Urinary bladder (tissue), 4 donors: ENCODE measurements around the gene PRELP. TPM values are rescaled to one million over a fixed set of nuclear protein-coding genes. Genes with fewer than 3 reads are reported as not detected.

Source experiments
- DNase-seq: peaks from one replicate; pipeline ENCODE4 v3.0.0-alpha.2; 2015; ENCODE audit errors: extremely low spot score
- H3K27ac ChIP-seq: one replicate; pipeline ENCODE4 v1.5.1; 2013; ENCODE audit warnings: low read depth, mild to moderate bottlenecking, moderate library complexity
- H3K36me3 ChIP-seq: one replicate; pipeline ENCODE4 v1.6.1; 2013; ENCODE audit warnings: mild to moderate bottlenecking, moderate library complexity; ENCODE audit not compliant: insufficient read depth
- H3K4me1 ChIP-seq: one replicate; pipeline ENCODE4 v1.6.1; 2013; ENCODE audit warnings: mild to moderate bottlenecking, moderate library complexity; ENCODE audit not compliant: insufficient read depth
- H3K4me3 ChIP-seq: one replicate; pipeline ENCODE4 v1.5.1; 2013; ENCODE audit warnings: low read depth, low read length
- WGBS: extraction: QIAGEN DNeasy Blood & Tissue Kit; methylation state at CpG from one replicate; pipeline ENCODE4 v1.1.7; 2013; 5-methylcytosine and 5-hydroxymethylcytosine counted together
- polyA plus RNA-seq: library from polyadenylated mRNA; stranded (reverse); fragments of 200-250 nt; gene quantifications from one replicate; pipeline ENCODE4 v1.2.3, GENCODE V29; 2013
- total RNA-seq: library from RNA; depleted of rRNA; stranded (reverse); fragments of >200 nt; gene quantifications from one replicate; pipeline ENCODE4 v1.2.3, GENCODE V29; 2014
- donor health status: healthy with polysubstance abuse.
- donor health status: healthy.

Gene PRELP
- total and polyA plus RNA-seq, 2 donors = 6.3 to 232 TPM

DNA sequence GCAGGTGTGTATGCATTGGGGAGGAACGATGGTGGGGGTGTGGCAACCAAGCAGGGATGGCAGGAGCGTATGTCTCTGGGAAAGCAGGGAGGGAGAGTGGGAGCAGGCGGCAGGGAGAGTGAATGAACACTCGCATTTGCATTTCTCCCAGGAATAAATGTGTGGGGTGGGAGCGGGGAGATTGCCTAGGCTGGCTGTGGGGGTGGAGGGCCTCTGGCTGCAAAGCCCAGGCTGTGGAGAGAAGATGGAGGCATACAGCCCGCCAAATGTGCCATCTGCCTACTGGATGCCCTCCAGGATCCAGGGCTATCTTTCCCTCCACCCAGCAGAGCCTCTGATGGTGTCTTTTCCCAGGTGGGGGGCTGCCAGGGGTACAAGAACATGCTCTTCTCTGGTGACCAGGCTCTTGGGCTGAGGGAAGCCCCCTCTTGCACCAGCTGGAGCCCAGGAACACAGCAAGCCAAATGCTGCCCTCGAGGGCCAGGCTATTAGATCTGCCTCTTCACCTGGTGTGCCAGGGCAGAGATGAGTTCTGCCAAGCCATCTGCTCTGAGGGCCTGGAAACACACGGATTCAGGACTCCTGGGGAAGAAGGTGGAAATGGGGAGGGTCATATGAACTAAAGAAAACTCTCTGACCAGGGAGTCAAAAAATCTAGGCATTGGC, 16.6 kb downstream of the PRELP start:
- no peak overlapping the region for H3K27ac ChIP-seq
- 45% methylated on average over 8 of the region's 8 CpGs for WGBS

DNA sequence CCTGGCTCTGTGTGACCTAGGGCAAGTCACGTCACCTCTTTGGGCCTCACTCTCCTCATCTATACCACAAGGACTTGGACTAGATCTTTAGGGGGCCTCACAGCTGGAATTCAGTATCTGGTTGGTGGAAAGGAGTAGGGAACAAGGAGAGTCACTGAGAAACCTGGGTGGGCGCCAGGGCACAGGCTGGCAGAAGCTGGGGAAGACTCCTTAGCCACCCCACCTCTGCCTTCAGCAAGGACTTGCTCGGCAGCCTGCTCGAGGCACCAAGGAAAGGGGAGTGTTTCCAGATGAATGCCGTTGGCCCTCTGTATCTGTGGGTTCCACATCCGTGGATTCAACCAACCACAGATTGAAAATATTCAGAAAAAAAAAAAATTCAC, 17.1 kb downstream of the PRELP start:
- no peak overlapping the region for H3K4me3 ChIP-seq

More for the DNA sequence above, 16.6 kb downstream of the PRELP start:
- H3K4me1 ChIP-seq = no peaks in the 10 kb centered on the region
- no peak overlapping the region for H3K4me3 ChIP-seq
- no peaks in the 10 kb centered on the region for H3K36me3 ChIP-seq
- no peak for DNase-seq

DNA sequence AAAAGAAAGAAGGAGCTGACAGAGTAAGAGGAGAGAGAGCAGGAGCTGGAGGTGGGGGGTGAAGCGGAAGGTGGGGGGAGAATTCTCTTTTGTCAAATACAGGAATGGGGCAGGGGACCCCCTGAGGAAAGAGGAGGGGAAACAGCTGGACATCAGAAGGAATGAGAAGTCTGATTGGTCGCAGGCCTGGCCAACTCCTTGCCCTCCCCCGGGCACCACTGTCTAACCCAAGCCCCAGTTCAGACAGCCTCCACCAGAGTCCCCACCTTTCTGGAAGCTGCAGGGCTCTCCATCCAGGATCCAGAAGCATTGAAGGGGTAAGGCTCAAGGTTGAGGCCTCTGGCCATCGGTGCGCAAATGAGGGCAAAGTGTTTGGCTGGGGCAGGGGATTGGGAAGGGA, 18.3 kb downstream of the PRELP start, which contains the start of gene OPTC:
Gene OPTC, plus strand, starts transcription at position 253 of the 400 bp plus-strand sequence. CDS start 1,853 bp downstream, outside the sequence.
- Histone ChIP-seq H3K4me3 (no peak within 1 kb of the TSS), H3K4me1 (no peaks in the 10 kb centered on the region), H3K36me3 (no peaks in the 10 kb centered on the region), H3K27ac (no peak within 1 kb of the TSS)
- 85% methylated on average over 5 of the region's 5 CpGs for WGBS
- no peak for DNase-seq

More for the DNA sequence above, 17.1 kb downstream of the PRELP start:
- no peaks in the 10 kb centered on the region for H3K36me3 ChIP-seq
- no peaks in the 10 kb centered on the region for H3K4me1 ChIP-seq
- no peak overlapping the region for H3K27ac ChIP-seq
- DNase-seq = no peak
- 90% methylated on average over 6 of the region's 6 CpGs for WGBS

DNA sequence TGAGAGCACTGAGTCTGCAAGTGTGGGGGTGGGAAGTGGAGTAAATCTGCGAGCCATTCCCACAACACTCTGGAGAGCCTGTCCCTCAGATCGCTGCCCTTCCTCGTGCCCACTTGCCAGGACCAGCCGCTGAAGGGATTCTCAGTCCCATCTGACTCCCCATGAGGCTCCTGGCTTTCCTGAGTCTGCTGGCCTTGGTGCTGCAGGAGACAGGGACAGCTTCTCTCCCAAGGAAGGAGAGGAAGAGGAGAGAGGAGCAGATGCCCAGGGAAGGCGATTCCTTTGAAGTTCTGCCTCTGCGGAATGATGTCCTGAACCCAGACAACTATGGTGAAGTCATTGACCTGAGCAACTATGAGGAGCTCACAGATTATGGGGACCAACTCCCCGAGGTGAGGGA, 20.2 kb downstream of the PRELP start:
- 74% methylated on average over 7 of the region's 7 CpGs for WGBS
- Histone ChIP-seq H3K4me3 (no peak overlapping the region), H3K27ac (no peak overlapping the region), H3K4me1 (no peaks in the 10 kb centered on the region), H3K36me3 (no peaks in the 10 kb centered on the region)
- no peak for DNase-seq

DNA sequence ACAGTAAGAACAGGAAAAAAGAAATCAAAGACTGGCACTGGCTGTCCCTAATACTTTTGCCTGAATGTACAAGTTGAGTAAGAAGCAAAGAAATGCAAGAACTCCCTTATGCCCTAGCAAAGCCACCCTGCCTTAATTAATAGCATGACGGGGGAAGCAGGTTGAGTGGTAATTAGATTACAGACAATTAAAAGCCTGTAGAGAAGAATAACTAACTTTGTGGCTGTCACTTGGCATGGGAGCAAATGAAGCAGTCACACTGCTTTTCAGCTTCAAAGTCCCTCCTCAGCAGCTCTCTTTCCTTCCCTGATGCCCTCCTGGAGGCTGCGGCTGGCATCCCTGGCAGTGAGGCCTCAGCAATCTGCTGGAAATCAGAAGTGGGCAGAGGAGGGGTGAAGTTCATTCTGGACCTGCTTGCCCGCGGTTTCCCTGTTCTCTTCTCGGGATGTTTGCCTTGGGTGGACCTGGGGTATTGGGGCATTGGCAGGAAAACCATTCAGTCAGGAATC, 21.7 kb downstream of the PRELP start:
- H3K4me1 ChIP-seq = no peaks in the 10 kb centered on the region
- no peak overlapping the region for H3K27ac ChIP-seq

DNA sequence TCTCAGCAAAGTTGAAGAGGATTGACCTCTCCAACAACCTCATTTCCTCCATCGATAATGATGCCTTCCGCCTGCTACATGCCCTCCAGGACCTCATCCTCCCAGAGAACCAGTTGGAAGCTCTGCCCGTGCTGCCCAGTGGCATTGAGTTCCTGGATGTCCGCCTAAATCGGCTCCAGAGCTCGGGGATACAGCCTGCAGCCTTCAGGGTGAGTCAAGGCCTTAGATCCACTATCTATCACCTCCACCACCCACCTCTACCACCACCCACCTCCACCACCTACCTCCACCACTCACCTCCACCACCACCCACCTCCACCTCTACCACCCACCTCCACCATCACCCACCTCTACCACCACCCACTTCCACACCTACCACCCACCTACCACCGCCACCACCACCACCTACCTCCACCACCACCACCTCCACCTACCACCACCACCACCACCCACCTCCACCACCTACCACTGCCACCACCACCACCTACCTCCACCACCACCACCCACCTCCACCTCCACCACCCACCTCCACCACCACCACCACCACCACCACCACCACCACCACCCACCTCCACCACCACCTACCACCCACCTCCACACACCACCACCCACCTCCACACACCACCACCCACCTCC, 24.2 kb downstream of the PRELP start:
- no peaks in the 10 kb centered on the region for H3K36me3 ChIP-seq
- no peak overlapping the region for H3K27ac ChIP-seq
- 91% methylated on average over 7 of the region's 7 CpGs for WGBS
- no peaks in the 10 kb centered on the region for H3K4me1 ChIP-seq
- DNase-seq = no peak
- H3K4me3 ChIP-seq = no peak overlapping the region

More for the DNA sequence above, 21.7 kb downstream of the PRELP start:
- no peak overlapping the region for H3K4me3 ChIP-seq
- DNase-seq = no peak
- 86% methylated on average over 5 of the region's 5 CpGs for WGBS
- H3K36me3 ChIP-seq = no peaks in the 10 kb centered on the region

DNA sequence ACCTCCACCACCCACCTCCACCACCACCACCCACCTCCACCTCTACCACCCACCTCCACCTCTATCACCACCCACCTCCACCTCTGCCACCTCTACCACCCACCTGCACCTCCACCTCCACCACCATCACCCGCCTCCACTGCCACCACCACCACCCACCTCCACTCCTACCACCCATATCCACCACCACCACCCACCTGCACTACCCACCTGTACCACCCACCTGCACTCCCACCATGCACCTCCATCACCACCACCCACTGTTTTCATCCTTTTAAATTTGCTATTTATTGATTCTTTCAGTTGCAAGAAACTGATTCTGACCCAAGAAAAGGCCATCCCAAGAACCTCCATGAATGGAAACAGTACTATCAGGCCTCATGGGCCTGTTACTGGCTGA, 24.7 kb downstream of the PRELP start:
- WGBS = 100% methylated on average over 1 of the region's 1 CpG
- Histone ChIP-seq H3K4me3 (no peak overlapping the region), H3K27ac (no peak overlapping the region), H3K4me1 (no peaks in the 10 kb centered on the region), H3K36me3 (no peaks in the 10 kb centered on the region)
- no peak for DNase-seq

DNA sequence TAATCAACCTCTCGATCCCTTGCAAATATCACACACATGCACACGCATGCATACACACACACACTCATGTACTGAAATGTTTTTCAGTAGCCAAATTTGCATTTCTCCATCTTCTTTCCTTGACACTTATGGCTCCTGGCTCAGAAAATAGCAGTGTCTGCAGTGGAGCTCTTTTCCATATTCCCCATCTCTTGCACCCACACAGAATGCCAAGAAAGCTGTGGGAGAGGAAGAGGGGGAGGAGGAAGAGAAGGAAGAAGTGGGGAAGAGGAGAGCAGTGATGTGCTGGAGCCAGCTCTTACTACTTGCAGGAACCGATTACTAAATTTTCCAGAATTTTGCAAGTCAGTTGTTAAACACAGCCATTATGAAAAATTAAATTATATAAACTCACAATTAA, 28.2 kb downstream of the PRELP start:
- H3K27ac ChIP-seq = no peak overlapping the region
- no peaks in the 10 kb centered on the region for H3K36me3 ChIP-seq
- WGBS = 75% methylated on average over 3 of the region's 3 CpGs
- no peaks in the 10 kb centered on the region for H3K4me1 ChIP-seq
- no peak for DNase-seq
- H3K4me3 ChIP-seq = no peak overlapping the region

DNA sequence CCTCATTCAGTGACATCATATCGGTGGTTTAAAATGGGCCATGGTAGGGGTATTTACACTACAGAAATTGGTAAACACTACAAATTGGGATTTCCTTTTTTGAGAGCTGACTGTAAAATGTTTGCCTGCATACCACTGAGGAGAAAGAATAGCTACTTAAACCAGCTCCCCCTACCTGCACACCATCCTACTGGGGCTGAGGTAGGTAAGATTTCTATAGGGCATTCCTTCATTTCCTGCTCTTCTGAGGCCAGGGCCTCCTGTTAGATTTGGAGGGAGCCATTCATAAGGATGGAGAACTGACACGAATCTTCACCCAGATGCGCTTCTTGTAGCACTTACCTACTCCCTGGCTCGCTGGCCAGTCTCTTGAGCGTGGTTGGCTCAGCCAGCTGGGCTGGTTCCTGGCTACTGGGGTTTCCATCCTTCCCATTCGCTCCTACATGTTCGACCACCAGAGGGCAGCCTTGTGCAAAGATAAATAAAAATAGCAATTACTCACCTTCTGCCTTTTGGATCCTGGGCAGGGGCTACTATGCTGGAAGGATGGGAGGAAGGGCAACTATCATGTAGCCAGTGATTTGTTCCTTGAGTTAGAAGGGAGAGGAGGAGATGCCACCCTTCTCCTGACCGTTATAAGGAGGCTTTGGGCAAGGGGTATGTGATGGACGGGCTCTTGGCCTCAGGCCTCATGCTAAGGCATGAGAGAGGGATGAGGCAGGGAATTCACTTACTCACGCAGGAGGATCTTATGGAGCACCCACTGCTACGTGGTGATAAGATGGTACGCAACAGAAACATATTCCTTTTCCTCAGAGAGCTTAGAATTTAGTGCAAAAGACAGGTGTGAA, 29.0 kb downstream of the PRELP start:
- H3K4me3 ChIP-seq = no peak overlapping the region
- H3K4me1 ChIP-seq = no peaks in the 10 kb centered on the region
- H3K27ac ChIP-seq = no peak overlapping the region
- H3K36me3 ChIP-seq = no peaks in the 10 kb centered on the region
- WGBS = 28% methylated on average over 12 of the region's 12 CpGs
- DNase-seq = peak; percentile 67

DNA sequence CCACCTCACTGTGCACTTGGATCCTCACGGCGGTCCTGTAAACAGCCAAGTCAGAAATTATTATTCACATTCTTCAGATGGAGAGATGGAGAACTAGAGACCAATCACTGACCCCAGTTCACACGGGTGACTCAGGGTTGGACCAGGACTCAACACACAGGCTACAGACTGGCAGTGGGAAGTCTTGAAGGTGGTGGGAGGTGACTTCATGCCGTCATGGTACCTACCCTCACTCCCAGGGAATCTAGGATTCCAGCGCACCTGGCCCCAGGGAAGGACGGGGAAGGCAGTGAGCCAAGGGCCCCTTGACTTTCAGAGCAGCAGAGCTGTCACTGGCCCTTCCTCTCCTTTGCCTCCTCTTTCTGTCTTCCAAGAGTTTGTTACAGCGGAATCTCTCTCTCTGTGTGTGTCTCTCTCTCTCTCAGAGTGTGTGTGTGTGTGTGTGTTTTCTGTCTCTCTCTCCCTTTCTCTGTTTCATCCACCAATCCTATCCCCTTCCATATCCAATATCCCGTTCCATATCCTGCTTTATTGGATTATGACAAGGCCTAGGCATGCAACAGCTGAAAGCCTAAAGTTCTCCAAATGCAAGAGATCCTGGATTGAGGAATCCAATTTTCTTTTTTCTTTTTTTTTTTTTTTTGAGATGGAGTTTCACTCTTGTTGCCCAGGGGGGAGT, 30.1 kb downstream of the PRELP start:
- no peak for DNase-seq
- no peak overlapping the region for H3K27ac ChIP-seq
- no peaks in the 10 kb centered on the region for H3K36me3 ChIP-seq
- 76% methylated on average over 8 of the region's 8 CpGs for WGBS
- no peaks in the 10 kb centered on the region for H3K4me1 ChIP-seq
- no peak overlapping the region for H3K4me3 ChIP-seq

DNA sequence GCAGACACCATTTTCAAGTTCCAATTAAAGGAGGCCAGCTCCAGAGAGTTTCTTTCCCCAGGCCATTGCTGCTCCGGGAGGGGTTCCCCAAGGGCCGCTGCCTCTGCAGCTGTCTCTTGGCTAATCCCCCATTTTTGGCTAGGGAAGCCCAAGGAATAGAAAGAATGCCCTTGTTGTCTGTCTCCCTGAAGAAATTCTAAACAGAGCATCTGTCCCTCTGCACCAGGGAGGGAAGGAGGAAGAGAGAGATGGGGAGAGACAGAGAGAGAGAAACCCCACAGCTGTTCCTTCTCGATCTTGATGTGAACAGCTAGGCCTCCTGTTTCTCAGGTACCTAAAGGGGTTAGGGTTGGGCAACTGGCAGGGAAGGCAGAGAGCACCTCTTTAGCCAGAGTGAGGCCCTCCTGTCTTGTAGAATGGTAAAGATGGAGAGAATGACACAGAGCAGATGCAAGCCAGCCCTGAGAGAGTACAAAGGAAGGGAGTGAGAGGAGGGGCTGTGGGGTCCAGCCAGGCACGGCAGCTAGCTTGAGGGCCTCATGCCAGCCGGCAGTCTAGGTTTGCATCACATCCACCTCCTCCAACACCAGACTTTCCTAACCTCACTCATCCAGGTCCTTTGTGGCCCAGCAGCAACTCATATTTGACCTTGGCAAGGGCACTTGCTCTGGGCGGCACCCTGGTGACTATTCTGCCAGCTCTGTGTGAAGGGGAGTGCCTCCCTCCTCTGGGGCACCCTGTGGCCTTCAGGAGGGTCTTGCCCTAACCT, 31.4 kb downstream of the PRELP start:
- 26% methylated on average over 6 of the region's 6 CpGs for WGBS
- no peak for DNase-seq
- H3K36me3 ChIP-seq = no peaks in the 10 kb centered on the region
- no peak overlapping the region for H3K27ac ChIP-seq
- H3K4me3 ChIP-seq = no peak overlapping the region
- no peaks in the 10 kb centered on the region for H3K4me1 ChIP-seq

DNA sequence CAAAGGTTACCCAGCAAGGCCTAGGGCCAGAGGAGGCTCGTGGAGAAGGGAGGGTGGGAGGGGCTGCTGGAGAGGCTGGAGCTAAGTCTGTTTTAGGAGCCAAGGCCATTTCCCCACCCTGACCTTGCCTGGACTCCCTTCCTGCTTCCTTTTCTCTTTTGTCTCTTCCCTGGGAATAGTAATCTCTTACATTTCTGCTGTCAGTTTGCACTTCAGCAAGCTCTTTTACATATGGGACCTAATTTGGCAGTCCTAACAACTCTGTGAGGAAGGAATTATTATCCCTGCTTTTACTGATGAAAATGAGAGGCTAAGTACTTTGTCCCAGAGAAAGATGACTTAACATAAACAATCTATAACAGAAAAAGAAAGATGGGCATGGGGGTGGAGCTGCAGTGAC, 32.2 kb downstream of the PRELP start:
- WGBS = 29% methylated on average over 1 of the region's 1 CpG
- H3K4me3 ChIP-seq = no peak overlapping the region
- no peaks in the 10 kb centered on the region for H3K4me1 ChIP-seq
- H3K36me3 ChIP-seq = no peaks in the 10 kb centered on the region
- H3K27ac ChIP-seq = no peak overlapping the region
- no peak for DNase-seq
